HG03095 (cell line): ENCODE data around the gene ENAH.

ENCODE experiments used
- ATAC-seq: cut with Tn5 transposase; IDR thresholded peaks from one replicate; pipeline ENCODE4 v1.9.1; 2021; ENCODE audit warnings: moderate library complexity; ENCODE audit not compliant: unreplicated experiment

Gene ENAH

GRCh38 chr1:225572422-225572821 lies 80.5 kb downstream of the ENAH start:
- ATAC-seq: no peak

GRCh38 chr1:225567789-225568188 lies 85.1 kb downstream of the ENAH start:
- no peak for ATAC-seq

DNA sequence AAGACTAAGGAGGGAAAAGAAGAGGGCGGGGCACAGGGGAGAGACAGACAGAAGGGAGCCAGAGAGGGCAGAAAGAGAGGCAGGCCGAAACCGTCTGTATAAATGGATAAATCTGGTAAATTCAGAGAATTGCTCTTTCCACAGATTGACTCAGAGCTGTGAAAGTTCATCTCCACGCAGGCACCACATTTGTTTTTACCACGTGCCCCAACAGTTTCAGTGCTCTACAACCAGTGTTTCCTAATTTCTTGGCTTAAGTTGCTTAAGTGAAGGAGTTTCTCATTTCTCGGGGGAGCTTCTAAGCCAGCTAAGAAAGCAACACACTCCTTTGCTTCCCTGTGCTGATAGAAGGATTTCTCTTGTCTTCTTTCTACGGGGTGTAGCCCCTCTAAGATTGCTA lies 87.1 kb downstream of the ENAH start:
- ATAC-seq: no peak

GRCh38 chr1:225561675-225562074 lies 91.2 kb downstream of the ENAH start:
- no peak for ATAC-seq

DNA sequence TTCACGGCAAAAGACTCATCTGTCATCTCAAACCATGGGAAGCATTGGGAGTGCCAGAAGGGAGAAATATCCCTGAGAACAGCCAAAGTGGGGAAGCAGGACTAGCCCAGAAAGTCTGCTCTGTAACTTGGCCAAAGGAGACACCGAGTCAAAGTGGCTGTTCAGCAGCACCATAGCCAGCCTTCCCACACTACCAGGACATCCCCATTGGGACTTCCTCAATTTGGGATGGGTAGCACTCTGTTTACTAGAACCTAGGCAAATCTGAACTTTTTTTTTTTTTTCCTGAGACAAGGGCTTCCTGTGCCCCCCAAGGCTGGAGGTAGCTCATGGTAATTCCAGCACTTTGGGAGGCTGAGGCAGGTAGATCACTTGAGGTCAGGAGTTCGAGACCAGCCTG lies 93.0 kb downstream of the ENAH start:
- ATAC-seq: no peak

DNA sequence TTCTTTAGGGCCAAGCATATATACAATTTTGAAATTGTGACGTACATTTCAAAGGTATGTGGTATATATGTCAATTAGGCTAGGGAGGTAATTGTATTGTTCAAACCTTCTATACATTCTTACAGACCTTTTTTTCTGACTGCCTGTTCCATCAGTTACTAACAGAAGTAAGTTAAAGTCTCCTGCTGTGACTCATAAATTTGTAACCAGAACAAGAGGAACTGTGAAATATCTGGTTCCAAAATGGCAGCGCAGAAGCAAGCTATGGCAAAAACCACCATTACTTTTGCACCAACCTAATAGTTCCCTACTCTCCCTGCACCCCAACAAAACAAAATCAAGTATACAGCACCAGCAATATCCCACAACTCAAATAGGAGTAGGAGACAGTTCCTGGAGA lies 93.6 kb downstream of the ENAH start:
- no peak for ATAC-seq

- no peak for ATAC-seq
Observed at GRCh38 chr1:225556694-225557093, 96.2 kb downstream of the ENAH start.

GRCh38 chr1:225555821-225556220 lies 97.1 kb downstream of the ENAH start:
- ATAC-seq: no peak

DNA sequence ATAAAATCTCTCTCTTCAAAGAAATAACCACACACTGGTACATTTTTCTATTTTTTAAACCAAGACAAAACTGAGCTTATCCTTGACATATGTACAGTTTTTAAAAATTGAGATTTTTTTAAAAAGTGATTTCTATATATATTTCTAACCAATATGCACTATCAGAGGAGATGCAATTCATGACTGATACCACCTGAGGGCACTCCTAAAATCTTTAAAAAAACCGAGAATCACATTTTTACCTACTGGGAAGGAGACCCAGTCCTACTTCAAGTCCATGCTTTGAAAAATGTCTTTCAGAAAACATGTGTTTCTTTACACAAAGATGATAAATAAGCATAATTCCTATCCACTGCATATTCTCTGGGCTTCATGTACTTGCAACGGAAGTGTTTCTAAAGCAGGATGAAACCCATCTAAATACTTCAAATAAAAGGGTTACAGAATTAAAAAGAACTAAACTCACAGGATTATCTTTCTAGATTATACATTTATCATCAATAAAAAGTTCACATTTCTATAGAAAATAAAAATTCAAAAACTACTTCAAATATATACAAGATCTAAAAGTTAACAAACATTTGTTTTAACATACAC lies 98.6 kb downstream of the ENAH start:
- no peak for ATAC-seq

GRCh38 chr1:225549821-225550220 lies 103.1 kb downstream of the ENAH start:
- no peak for ATAC-seq

GRCh38 chr1:225548140-225548857 lies 104.6 kb downstream of the ENAH start:
- no peak for ATAC-seq

- ATAC-seq: no peak
Observed at GRCh38 chr1:225545649-225546048, 107.3 kb downstream of the ENAH start.

DNA sequence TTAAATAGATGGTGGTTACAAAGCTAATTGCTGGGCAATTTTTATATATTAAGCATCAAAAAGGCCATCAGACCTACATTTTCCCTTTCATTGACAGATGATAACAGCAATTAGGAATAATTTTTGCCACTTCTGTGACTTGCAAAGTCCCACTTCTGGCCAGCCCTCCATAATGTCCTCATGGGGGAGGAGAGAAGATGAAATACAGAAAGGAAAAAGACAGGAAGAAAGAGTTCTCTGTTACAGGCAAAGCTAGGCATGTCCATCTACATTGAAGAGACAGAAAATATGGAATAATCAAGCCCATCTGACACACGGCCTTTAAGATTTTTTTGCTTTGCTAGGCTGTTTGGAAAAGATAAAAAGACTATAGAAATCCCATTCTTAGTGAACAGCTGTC lies 108.0 kb downstream of the ENAH start:
- no peak for ATAC-seq

- no peak for ATAC-seq
Observed at GRCh38 chr1:225544263-225544662, 108.7 kb downstream of the ENAH start.

DNA sequence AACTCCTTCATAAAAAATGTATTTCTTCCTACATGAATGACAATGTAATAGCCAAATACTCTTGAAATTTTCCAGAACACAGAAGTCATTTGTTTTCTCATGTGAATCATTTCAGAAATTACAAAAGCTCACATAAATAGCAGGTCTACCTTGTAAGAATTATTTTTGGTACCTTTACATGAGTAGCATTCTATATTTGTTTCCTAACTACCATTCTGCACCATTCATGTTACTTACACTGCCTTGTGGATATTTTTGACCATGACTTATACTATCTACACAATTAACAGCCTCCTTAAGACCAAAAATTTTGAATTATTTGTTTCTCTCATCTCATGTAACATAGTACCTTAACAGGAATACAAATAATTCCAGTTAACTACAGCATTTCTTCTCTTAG lies 109.6 kb downstream of the ENAH start:
- ATAC-seq: no peak

- no peak for ATAC-seq
Observed at GRCh38 chr1:225541383-225541782, 111.5 kb downstream of the ENAH start.

- no peak for ATAC-seq
Observed at GRCh38 chr1:225539575-225539974, 113.3 kb downstream of the ENAH start.

DNA sequence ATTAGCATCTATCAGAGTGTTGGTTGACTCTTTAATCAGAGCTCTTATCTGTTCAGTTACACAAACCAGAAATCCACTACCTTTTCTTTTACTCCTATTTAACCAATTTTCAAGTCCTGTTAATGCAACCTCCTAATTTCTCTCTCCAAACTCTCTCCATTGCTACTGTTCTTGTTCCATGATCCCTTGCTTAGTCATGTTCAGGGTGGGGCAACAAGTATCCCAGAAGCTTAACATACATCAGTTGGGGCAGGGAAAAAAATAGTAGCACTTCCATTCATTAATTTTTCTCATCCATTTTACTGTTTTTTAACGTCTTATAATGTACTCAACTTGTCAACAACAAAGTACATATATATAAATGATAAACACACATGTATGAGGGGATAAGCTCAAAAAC lies 113.9 kb downstream of the ENAH start:
- ATAC-seq: no peak

GRCh38 chr1:225537554-225538251 lies 115.2 kb downstream of the ENAH start:
- no peak for ATAC-seq

GRCh38 chr1:225535280-225535679 lies 117.6 kb downstream of the ENAH start:
- no peak for ATAC-seq

- no peak for ATAC-seq
Observed at GRCh38 chr1:225534772-225535171, 118.2 kb downstream of the ENAH start.

DNA sequence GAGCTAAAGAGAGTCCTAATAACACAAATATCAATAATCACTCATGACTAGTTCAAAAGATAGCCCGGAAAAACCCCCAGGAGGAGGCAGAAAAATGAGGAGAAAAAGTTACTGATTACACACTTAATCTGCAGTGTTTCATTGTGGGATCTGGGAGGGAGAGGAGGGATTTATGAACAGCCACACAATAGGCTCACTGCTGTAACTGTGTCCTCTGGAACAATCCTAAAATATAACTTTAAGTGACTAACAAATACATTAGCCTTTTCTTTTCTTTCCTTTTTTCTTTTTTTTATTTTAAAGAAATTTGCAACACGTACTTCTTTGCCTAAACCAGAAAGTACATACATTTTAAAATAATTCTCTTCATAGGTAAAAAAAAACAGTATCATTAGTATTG lies 118.8 kb downstream of the ENAH start:
- ATAC-seq: no peak
